H9 (cell line): ENCODE data around the gene USP6NL. TPM values are rescaled to one million over a fixed set of nuclear protein-coding genes. Genes with fewer than 3 reads are reported as not detected.
A peak's percentile ranks its signal among the peaks of the same experiment; 100 is the strongest.

Experiments used
- DNase-seq: peaks from one replicate; pipeline ENCODE4 v3.0.0-alpha.2; 2017
- H2AFZ ChIP-seq: one replicate; pipeline ENCODE4 v1.6.1; 2013; ENCODE audit warnings: mild to moderate bottlenecking, low read length, control low read depth, moderate library complexity
- H2AK5ac ChIP-seq: 2 replicates; pipeline ENCODE4 v1.6.1; 2013; ENCODE audit warnings: low read length, control low read depth, mixed read lengths; ENCODE audit not compliant: insufficient read length
- H2BK120ac ChIP-seq: one replicate; pipeline ENCODE4 v1.6.1; 2013; ENCODE audit warnings: low read depth, mild to moderate bottlenecking, low read length, control low read depth, inconsistent platforms; ENCODE audit not compliant: poor library complexity, severe bottlenecking
- H2BK12ac ChIP-seq: 2 replicates; pipeline ENCODE4 v1.6.1; 2013; ENCODE audit warnings: low read length, control low read depth, mixed read lengths, low read depth; ENCODE audit not compliant: insufficient read length
- H2BK15ac ChIP-seq: 2 replicates; pipeline ENCODE4 v1.6.1; 2013; ENCODE audit warnings: low read depth, low read length, control low read depth
- H2BK20ac ChIP-seq: one replicate; pipeline ENCODE4 v1.6.1; 2013; ENCODE audit warnings: low read depth, mild to moderate bottlenecking, low read length, control low read depth, inconsistent platforms; ENCODE audit not compliant: poor library complexity, severe bottlenecking
- H2BK5ac ChIP-seq: 2 replicates; pipeline ENCODE4 v1.6.1; 2013; ENCODE audit warnings: low read length, control low read depth, mixed read lengths; ENCODE audit not compliant: insufficient read length
- H3K14ac ChIP-seq: 2 replicates; pipeline ENCODE4 v1.6.1; 2013; ENCODE audit warnings: low read length, control low read depth; ENCODE audit not compliant: insufficient read depth
- H3K18ac ChIP-seq: 2 replicates; pipeline ENCODE4 v1.6.1; 2013; ENCODE audit warnings: low read depth, mild to moderate bottlenecking, mixed read lengths, low read length, control low read depth; ENCODE audit not compliant: insufficient read length
- H3K23ac ChIP-seq: 2 replicates; pipeline ENCODE4 v1.6.1; 2013; ENCODE audit warnings: low read length, control low read depth, mixed read lengths, low read depth; ENCODE audit not compliant: insufficient read length
- H3K23me2 ChIP-seq: 2 replicates; pipeline ENCODE4 v1.6.1; 2013; ENCODE audit warnings: low read depth, mild to moderate bottlenecking, mixed read lengths, low read length, control low read depth; ENCODE audit not compliant: insufficient read length, poor library complexity, severe bottlenecking
- H3K27ac ChIP-seq: 2 replicates; pipeline ENCODE4 v1.5.1; 2013; ENCODE audit warnings: low read length, control low read depth, mixed read lengths, low read depth; ENCODE audit not compliant: insufficient read length
- H3K27me3 ChIP-seq: 2 replicates; pipeline ENCODE4 v1.6.1; 2013; ENCODE audit warnings: low read length, control low read depth, inconsistent platforms; ENCODE audit not compliant: insufficient read depth
- H3K4ac ChIP-seq: 2 replicates; pipeline ENCODE4 v1.6.1; 2013; ENCODE audit warnings: low read depth, mild to moderate bottlenecking, control low read depth, inconsistent platforms, low read length, moderate library complexity
- H3K4me1 ChIP-seq: 2 replicates; pipeline ENCODE4 v1.6.1; 2013; ENCODE audit warnings: low read length, control low read depth, inconsistent platforms; ENCODE audit not compliant: insufficient read depth
- H3K4me2 ChIP-seq: 2 replicates; pipeline ENCODE4 v1.6.1; 2013; ENCODE audit warnings: low read length, control low read depth, mixed read lengths; ENCODE audit not compliant: insufficient read length, insufficient read depth
- H3K56ac ChIP-seq: 2 replicates; pipeline ENCODE4 v1.6.1; 2013; ENCODE audit warnings: low read depth, mild to moderate bottlenecking, mixed read lengths, low read length, control low read depth; ENCODE audit not compliant: insufficient read length
- H3K79me1 ChIP-seq: 2 replicates; pipeline ENCODE4 v1.6.1; 2013; ENCODE audit warnings: low read depth, mild to moderate bottlenecking, moderate library complexity, low read length, control low read depth, inconsistent platforms; ENCODE audit not compliant: insufficient read depth, poor library complexity, severe bottlenecking
- H3K79me2 ChIP-seq: 2 replicates; pipeline ENCODE4 v1.6.1; 2013; ENCODE audit warnings: low read length, control low read depth, inconsistent platforms; ENCODE audit not compliant: insufficient read depth
- H3K9ac ChIP-seq: 2 replicates; pipeline ENCODE4 v1.6.1; 2013; ENCODE audit warnings: low read length, control low read depth, mixed read lengths; ENCODE audit not compliant: insufficient read length; ENCODE audit errors: extremely low read depth
- H3K9me3 ChIP-seq: one replicate; pipeline ENCODE4 v1.6.1; 2013; ENCODE audit warnings: low read depth, low read length, inconsistent platforms; ENCODE audit not compliant: control insufficient read depth
- H3T11ph ChIP-seq: one replicate; pipeline ENCODE4 v1.6.1; 2013; ENCODE audit warnings: mild to moderate bottlenecking, low read length, control low read depth, inconsistent platforms
- H4K20me1 ChIP-seq: one replicate; pipeline ENCODE4 v1.6.1; 2013; ENCODE audit not compliant: control insufficient read depth, insufficient read length, insufficient read depth
- H4K5ac ChIP-seq: 2 replicates; pipeline ENCODE4 v1.6.1; 2013; ENCODE audit warnings: low read depth, mild to moderate bottlenecking, mixed read lengths, low read length, control low read depth; ENCODE audit not compliant: insufficient read length
- H4K8ac ChIP-seq: replicated peaks from 2 replicates; pipeline ENCODE4 v1.6.1; 2013; ENCODE audit warnings: low read length, control low read depth, mixed read lengths, low read depth; ENCODE audit not compliant: insufficient read length
- H4K91ac ChIP-seq: 2 replicates; pipeline ENCODE4 v1.6.1; 2013; ENCODE audit warnings: low read depth, mild to moderate bottlenecking, moderate library complexity, mixed read lengths, low read length, control low read depth; ENCODE audit not compliant: insufficient read length
- H3K27ac Mint-ChIP-seq, 3 experiments: 2 replicates in 2 of 3; 3 replicates in 1 of 3; pipeline ENCODE4 v1.8.0; 2020 to 2021; ENCODE audit warnings: mixed read lengths in 3 of 3, mild to moderate bottlenecking in 1 of 3, moderate library complexity in 1 of 3
- H3K27me3 Mint-ChIP-seq: 2 replicates; pipeline ENCODE4 v1.8.0; 2021; ENCODE audit warnings: low read depth, mild to moderate bottlenecking, moderate library complexity, mixed read lengths
- H3K36me3 Mint-ChIP-seq, 3 experiments: 2 replicates in 2 of 3; 3 replicates in 1 of 3; pipeline ENCODE4 v1.8.0; 2020 to 2021; ENCODE audit warnings: low read depth in 3 of 3, mixed read lengths in 3 of 3; ENCODE audit not compliant: insufficient read depth in 1 of 3
- H3K4me1 Mint-ChIP-seq, 2 experiments: 2 replicates each; pipeline ENCODE4 v1.8.0; 2020; ENCODE audit warnings: mixed read lengths in 2 of 2
- H3K4me3 Mint-ChIP-seq, 2 experiments: 2 replicates in 1 of 2; 3 replicates in 1 of 2; pipeline ENCODE4 v1.8.0; 2020 to 2021; ENCODE audit warnings: mild to moderate bottlenecking in 2 of 2, mixed read lengths in 2 of 2, moderate library complexity in 1 of 2
- H3K9me3 Mint-ChIP-seq, 2 experiments: 2 replicates in 1 of 2; 3 replicates in 1 of 2; pipeline ENCODE4 v1.8.0; 2020; ENCODE audit warnings: mild to moderate bottlenecking in 2 of 2, mixed read lengths in 2 of 2, moderate library complexity in 1 of 2
- WGBS: extraction: QIAGEN DNeasy Blood & Tissue Kit; methylation state at CpG from one replicate; pipeline ENCODE4 v1.1.7; 2013; ENCODE audit warnings: missing lambda C conversion rate, low lambda C conversion rate, mixed read lengths; ENCODE audit not compliant: insufficient read length; ENCODE audit errors: extremely low coverage; 5-methylcytosine and 5-hydroxymethylcytosine counted together
- total RNA-seq: library from RNA; stranded (reverse); gene quantifications from 2 replicates; pipeline ENCODE4 v1.2.1, GENCODE V29; 2021
- TF ChIP-seq, protein P1 (sequence below): fragments of 200-600 bp; sonication (generic); conservative IDR thresholded peaks from 3 replicates; pipeline ENCODE4 v1.8.0; 2021; ENCODE audit warnings: antibody characterized with exemption, mild to moderate bottlenecking

USP6NL gene
- total RNA-seq, 1 experiment from 2014 or later = 28.3 TPM

DNA sequence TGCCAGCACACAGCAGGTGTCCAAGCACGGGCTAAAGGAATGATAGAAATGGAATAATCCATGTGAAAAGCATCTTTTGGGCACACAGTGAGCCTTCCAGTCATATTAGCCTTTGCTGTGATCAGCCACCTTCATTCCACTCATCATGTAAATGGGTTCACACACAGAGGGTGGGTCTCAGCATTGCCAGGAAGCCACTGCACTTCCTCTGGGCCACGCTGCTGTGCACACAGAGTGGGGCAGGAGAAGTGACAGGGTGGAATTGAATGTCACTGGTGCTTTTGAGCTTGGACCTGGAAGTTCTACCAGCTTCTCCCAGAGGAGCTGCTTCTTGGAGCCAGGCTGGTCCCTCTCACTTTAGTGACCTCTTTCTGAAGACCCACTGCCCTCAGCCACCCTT is 203.5 kb downstream of the USP6NL start:
- WGBS = no CpG with 5 or more reads among the region's 2 CpGs
- no peak overlapping the region for H3K23ac ChIP-seq
- H3K4me2 ChIP-seq = no peak overlapping the region
- no peak overlapping the region for H3K4me3 Mint-ChIP-seq
- H2BK5ac ChIP-seq = no peak overlapping the region
- H3K23me2 ChIP-seq = no peaks in the 10 kb centered on the region
- no peak overlapping the region for H3K27ac ChIP-seq
- H4K5ac ChIP-seq = no peak overlapping the region
- H2BK20ac ChIP-seq = no peak overlapping the region
- no peak for DNase-seq
- H2BK15ac ChIP-seq = no peak overlapping the region
- H4K91ac ChIP-seq = no peak overlapping the region
- no peaks in the 10 kb centered on the region for H3K79me2 ChIP-seq
- H3K27ac Mint-ChIP-seq = peak overlapping the region in 1 of 3 experiments; percentile 83; a peak in 1 of 7 replicates
- no peak overlapping the region for H3K56ac ChIP-seq
- no peak overlapping the region for H3K14ac ChIP-seq
- peaks cover 5 to 13% of the 10 kb centered on the region in 2 experiments for H3K4me1 Mint-ChIP-seq
- H2AFZ ChIP-seq = no peak overlapping the region
- H3K27me3 Mint-ChIP-seq = peaks cover 1% of the 10 kb centered on the region; the same call in 1 of the 2 replicates
- H3K18ac ChIP-seq = no peak overlapping the region
- H3K36me3 Mint-ChIP-seq = no peaks in the 10 kb centered on the region
- H3K27me3 ChIP-seq = no peaks in the 10 kb centered on the region
- H2BK120ac ChIP-seq = no peak overlapping the region
- no peak overlapping the region for H3K4ac ChIP-seq
- TF ChIP-seq, protein P1, sequence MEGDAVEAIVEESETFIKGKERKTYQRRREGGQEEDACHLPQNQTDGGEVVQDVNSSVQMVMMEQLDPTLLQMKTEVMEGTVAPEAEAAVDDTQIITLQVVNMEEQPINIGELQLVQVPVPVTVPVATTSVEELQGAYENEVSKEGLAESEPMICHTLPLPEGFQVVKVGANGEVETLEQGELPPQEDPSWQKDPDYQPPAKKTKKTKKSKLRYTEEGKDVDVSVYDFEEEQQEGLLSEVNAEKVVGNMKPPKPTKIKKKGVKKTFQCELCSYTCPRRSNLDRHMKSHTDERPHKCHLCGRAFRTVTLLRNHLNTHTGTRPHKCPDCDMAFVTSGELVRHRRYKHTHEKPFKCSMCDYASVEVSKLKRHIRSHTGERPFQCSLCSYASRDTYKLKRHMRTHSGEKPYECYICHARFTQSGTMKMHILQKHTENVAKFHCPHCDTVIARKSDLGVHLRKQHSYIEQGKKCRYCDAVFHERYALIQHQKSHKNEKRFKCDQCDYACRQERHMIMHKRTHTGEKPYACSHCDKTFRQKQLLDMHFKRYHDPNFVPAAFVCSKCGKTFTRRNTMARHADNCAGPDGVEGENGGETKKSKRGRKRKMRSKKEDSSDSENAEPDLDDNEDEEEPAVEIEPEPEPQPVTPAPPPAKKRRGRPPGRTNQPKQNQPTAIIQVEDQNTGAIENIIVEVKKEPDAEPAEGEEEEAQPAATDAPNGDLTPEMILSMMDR = no peak
- no peak overlapping the region for H3T11ph ChIP-seq
- peaks cover 3 to 5% of the 10 kb centered on the region in 2 experiments; a peak in 3 of 5 replicates for H3K9me3 Mint-ChIP-seq
- no peak overlapping the region for H3K9ac ChIP-seq
- no peaks in the 10 kb centered on the region for H3K79me1 ChIP-seq
- no peaks in the 10 kb centered on the region for H4K20me1 ChIP-seq
- peaks cover 3% of the 10 kb centered on the region; the same call in 1 of the 2 replicates for H3K4me1 ChIP-seq
- H2BK12ac ChIP-seq = no peak overlapping the region
- H3K9me3 ChIP-seq = no peaks in the 10 kb centered on the region
- no peak overlapping the region for H4K8ac ChIP-seq
- no peak overlapping the region for H2AK5ac ChIP-seq
